Smooth muscle cell (in vitro differentiated cells): Measurements from ENCODE around the gene SCAPER. TPM values are rescaled to one million over a fixed set of nuclear protein-coding genes. Genes with fewer than 3 reads are reported as not detected.
"Not testable (repeated sequence)": the region's sequence is repeated elsewhere in the genome, so short reads cannot be mapped to it uniquely, and the experiment has no call there.

Experiments
- DNase-seq: peaks from one replicate; lab custom pipeline; 2025; ENCODE audit not compliant: unreplicated experiment; lab: John Stamatoyannopoulos, UW
- H2AFZ ChIP-seq: fragments of 200-600 bp; sonication (generic); 2 replicates; pipeline ENCODE4 v1.6.0; 2016; ENCODE audit warnings: antibody characterized with exemption, low read depth, mild to moderate bottlenecking
- H3F3A ChIP-seq: fragments of 200-600 bp; sonication (generic); 2 replicates; pipeline ENCODE4 v1.6.0; 2017; ENCODE audit warnings: antibody characterized with exemption, low read depth
- H3K27ac ChIP-seq: fragments of 200-600 bp; sonication (generic); 2 replicates; pipeline ENCODE4 v1.5.1; 2016; ENCODE audit warnings: low read depth, mild to moderate bottlenecking
- H3K27me3 ChIP-seq: fragments of 200-600 bp; sonication (generic); 2 replicates; pipeline ENCODE4 v1.6.1; 2016; ENCODE audit warnings: low read depth, mild to moderate bottlenecking
- H3K36me3 ChIP-seq: fragments of 200-600 bp; sonication (generic); 2 replicates; pipeline ENCODE4 v1.5.1; 2016; ENCODE audit warnings: low read depth
- H3K4me1 ChIP-seq: fragments of 200-600 bp; sonication (generic); 2 replicates; pipeline ENCODE4 v1.5.1; 2016; ENCODE audit warnings: low read depth
- H3K4me2 ChIP-seq: fragments of 200-600 bp; sonication (generic); 2 replicates; pipeline ENCODE4 v1.6.0; 2016; ENCODE audit warnings: mild to moderate bottlenecking
- H3K4me3 ChIP-seq: fragments of 200-600 bp; sonication (generic); 2 replicates; pipeline ENCODE4 v1.5.1; 2016; ENCODE audit warnings: mild to moderate bottlenecking
- H3K79me2 ChIP-seq: fragments of 200-600 bp; sonication (generic); 2 replicates; pipeline ENCODE4 v1.6.0; 2016; ENCODE audit warnings: low read depth, mild to moderate bottlenecking
- H3K9ac ChIP-seq: fragments of 200-600 bp; sonication (generic); 2 replicates; pipeline ENCODE4 v1.6.0; 2016; ENCODE audit warnings: low read depth
- H3K9me3 ChIP-seq: fragments of 200-600 bp; sonication (generic); replicated peaks from 2 replicates; pipeline ENCODE4 v1.5.1; 2016; ENCODE audit warnings: low read depth
- H4K20me1 ChIP-seq: fragments of 200-600 bp; sonication (generic); 2 replicates; pipeline ENCODE4 v1.6.0; 2016; ENCODE audit warnings: low read depth
- CTCF ChIP-seq: fragments of 200-600 bp; sonication (generic); IDR thresholded peaks from 2 replicates; pipeline ENCODE4 v1.5.1; 2017; ENCODE audit warnings: borderline replicate concordance, mild to moderate bottlenecking, antibody characterized with exemption; ENCODE audit not compliant: insufficient read depth, poor library complexity, severe bottlenecking
- WGBS: methylation state at CpG from one replicate; pipeline ENCODE4 v1.1.7; 2016; ENCODE audit warnings: low lambda C conversion rate; 5-methylcytosine and 5-hydroxymethylcytosine counted together
- polyA plus RNA-seq: library from polyadenylated mRNA; unstranded; fragments of >200 nt; fragmentation: Nextera tagmentation; extraction: Ambion mirVana; gene quantifications from 2 replicates; pipeline ENCODE4 v1.2.1, GENCODE V29; 2016
- total RNA-seq: library from RNA; depleted of rRNA; stranded (reverse); fragments of >200 nt; gene quantifications from 2 replicates; pipeline ENCODE4 v1.2.3, GENCODE V29; 2014

The SCAPER gene
- total and polyA plus RNA-seq, 2 experiments from 2014 or later, result 6.6 to 34.3 TPM

GRCh38 chr15:76503121-76503520 is 402.0 kb downstream of the SCAPER start:
- Histone ChIP-seq H3K9me3 (no peaks in the 10 kb centered on the region), H2AFZ (no peak overlapping the region), H3F3A (no peaks in the 10 kb centered on the region), H3K4me3 (no peak overlapping the region), H4K20me1 (no peaks in the 10 kb centered on the region), H3K4me1 (no peaks in the 10 kb centered on the region), H3K27me3 (no peaks in the 10 kb centered on the region), H3K9ac (no peak overlapping the region), H3K79me2 (no peaks in the 10 kb centered on the region), H3K36me3 (no peaks in the 10 kb centered on the region), H3K27ac (no peak overlapping the region), H3K4me2 (no peak overlapping the region)
- TF ChIP-seq CTCF, result no peak
- DNase-seq, result no peak

DNA sequence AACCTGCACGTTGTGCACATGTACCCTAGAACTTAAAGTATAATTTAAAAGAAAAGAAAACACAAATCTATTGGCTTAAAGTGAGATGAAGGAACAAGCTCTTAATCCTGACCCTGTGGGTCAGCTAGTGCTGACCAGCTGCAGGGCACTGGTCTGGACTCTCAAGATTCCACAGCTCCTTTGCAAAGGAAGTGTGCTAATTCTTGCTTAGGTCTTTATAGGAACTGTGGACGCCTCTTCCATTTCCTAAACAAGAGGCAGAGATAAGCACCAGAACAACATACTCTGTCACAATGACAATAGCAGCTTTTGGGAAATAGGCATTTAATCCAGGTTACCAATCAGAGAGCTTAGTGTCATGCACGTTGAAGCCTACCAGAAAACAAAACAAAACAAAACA is 402.5 kb downstream of the SCAPER start:
- no peaks in the 10 kb centered on the region for H3K79me2 ChIP-seq
- no peak overlapping the region for H3K9ac ChIP-seq
- no peak overlapping the region for H3K4me2 ChIP-seq
- TF ChIP-seq CTCF, result no peak
- no peaks in the 10 kb centered on the region for H3K9me3 ChIP-seq
- H3K27me3 ChIP-seq, result no peaks in the 10 kb centered on the region
- H2AFZ ChIP-seq, result no peak overlapping the region
- WGBS, result 70% methylated on average over 3 of the region's 3 CpGs
- no peaks in the 10 kb centered on the region for H3K4me1 ChIP-seq
- no peaks in the 10 kb centered on the region for H3F3A ChIP-seq
- no peak for DNase-seq
- no peak overlapping the region for H3K4me3 ChIP-seq
- H3K27ac ChIP-seq, result no peak overlapping the region
- H3K36me3 ChIP-seq, result no peaks in the 10 kb centered on the region
- H4K20me1 ChIP-seq, result no peaks in the 10 kb centered on the region

GRCh38 chr15:76502185-76502584 is 403.0 kb downstream of the SCAPER start:
- not testable (repeated sequence) for H4K20me1 ChIP-seq, DNase-seq, H3K36me3 ChIP-seq, H3K4me2 ChIP-seq, H3F3A ChIP-seq, H3K27ac ChIP-seq, H3K9ac ChIP-seq, H3K4me3 ChIP-seq, H2AFZ ChIP-seq, H3K4me1 ChIP-seq, H3K27me3 ChIP-seq, H3K9me3 ChIP-seq, H3K79me2 ChIP-seq
- 90% methylated on average over 6 of the region's 6 CpGs for WGBS

GRCh38 chr15:76501726-76502125 is 403.4 kb downstream of the SCAPER start:
- no peaks in the 10 kb centered on the region for H3F3A ChIP-seq
- no peaks in the 10 kb centered on the region for H3K4me1 ChIP-seq
- H3K9ac ChIP-seq, result no peak overlapping the region
- no peak overlapping the region for H3K4me3 ChIP-seq
- no peaks in the 10 kb centered on the region for H3K9me3 ChIP-seq
- DNase-seq, result no peak
- H3K27ac ChIP-seq, result peak overlapping the region; percentile 24
- no peaks in the 10 kb centered on the region for H3K79me2 ChIP-seq
- no peak overlapping the region for H3K4me2 ChIP-seq
- no peaks in the 10 kb centered on the region for H3K27me3 ChIP-seq
- no peak overlapping the region for H2AFZ ChIP-seq
- no peak for TF ChIP-seq CTCF
- H3K36me3 ChIP-seq, result no peaks in the 10 kb centered on the region
- 91% methylated on average over 1 of the region's 1 CpG for WGBS
- H4K20me1 ChIP-seq, result no peaks in the 10 kb centered on the region
